Dermis microvascular lymphatic vessel endothelial cell (primary cell): ENCODE results near the gene ZMAT5. TPM values are rescaled to one million over a fixed set of nuclear protein-coding genes. Genes with fewer than 3 reads are reported as not detected.
"Not testable (repeated sequence)": the region's sequence is repeated elsewhere in the genome, so short reads cannot be mapped to it uniquely, and the experiment has no call there.

Experiments used
- DNase-seq, 2 donors: peaks; one replicate each; pipeline versions ENCODE4 v3.0.0 to v3.0.0-alpha.2; 2010; ENCODE audit warnings: low read depth in 2 of 2
- total RNA-seq: library from RNA; depleted of rRNA; stranded (reverse); fragments of >200 nt; gene quantifications from 2 replicates; pipeline ENCODE4 v1.2.1, GENCODE V29; 2014

Gene ZMAT5
- total RNA-seq, 1 donor from 2014 or later: 13.7 TPM

DNA sequence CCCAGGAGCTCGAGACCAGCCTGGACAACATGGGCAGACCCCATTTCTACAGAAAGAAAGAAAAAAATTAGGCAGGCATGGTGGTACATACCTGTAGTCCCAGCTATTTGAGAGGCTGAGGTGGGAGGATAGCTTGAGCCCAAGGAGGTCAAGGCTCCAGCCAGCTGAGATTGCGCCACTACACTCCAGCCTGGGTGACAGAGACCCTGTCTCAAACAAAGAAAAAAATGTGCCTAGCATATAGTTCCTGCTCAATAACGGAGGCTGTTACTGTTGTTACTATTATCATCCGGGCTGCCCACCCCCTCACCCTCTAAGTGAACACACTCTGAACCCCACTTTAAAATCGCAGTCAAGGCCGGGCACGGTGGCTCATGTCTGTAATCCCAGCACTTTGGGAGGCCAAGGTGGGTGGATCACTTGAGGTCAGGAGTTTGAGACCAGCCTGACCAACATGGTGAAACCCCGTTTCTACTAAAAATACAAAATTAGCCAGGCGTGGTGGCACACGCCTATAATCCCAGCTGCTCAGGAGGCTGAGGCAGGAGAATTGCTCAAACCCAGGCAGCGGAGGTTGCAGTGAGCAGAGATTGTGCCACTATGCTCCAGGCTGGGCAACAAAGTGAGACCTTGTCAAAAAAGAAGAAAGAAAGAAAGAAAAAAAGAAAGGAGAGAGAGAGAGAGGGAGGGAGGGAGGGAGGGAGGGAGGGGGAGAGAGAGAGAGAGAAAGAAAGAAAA lies 12.0 kb downstream of the ZMAT5 start:
- not testable (repeated sequence) for DNase-seq

DNA sequence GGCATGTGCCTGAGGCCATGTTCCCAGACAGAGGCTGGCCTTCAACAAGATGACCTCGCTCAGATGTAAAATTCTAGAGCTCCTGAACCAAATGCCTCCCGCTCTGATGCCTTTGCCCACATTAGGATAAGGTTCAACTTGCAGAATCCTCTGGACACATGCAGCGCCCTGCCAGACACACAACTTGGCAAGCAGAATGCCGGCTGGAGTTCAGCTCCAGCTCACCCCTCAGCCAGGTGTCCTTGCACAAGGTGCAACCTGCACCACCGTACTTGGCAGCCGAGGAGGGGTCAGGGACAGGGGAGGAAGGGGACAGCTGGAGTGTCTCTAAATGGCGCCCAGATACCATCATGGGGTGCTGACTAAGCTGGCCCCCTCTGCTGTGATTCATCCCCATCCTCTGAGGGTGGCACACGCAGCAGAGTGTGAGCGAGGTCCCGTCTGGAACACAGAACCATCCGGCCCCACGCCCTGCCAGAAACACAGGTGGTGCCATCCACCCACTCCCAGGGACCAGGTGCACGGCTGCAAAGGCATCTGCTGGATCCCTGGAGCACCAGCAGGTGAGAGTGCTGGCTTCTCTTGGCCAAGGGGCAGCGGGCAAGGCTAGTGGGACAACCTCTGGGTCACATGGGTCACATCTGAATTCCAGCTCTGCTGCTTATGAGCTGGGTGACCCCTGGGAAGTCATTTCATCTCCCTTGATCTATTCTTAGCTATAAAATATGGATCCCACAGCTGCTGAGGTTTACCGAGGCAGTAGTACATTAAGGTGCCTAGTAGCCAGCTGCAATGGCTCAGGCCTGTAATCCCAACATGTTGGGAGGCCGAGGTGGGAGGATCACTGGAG lies 12.8 kb downstream of the ZMAT5 start:
- no peak for DNase-seq

GRCh38 chr22:29751669-29752068 lies 15.1 kb downstream of the ZMAT5 start:
- no peak for DNase-seq

GRCh38 chr22:29750559-29751538 lies 16.0 kb downstream of the ZMAT5 start:
- no peak for DNase-seq

GRCh38 chr22:29750029-29750428 lies 16.8 kb downstream of the ZMAT5 start:
- DNase-seq: no peak

- no peak for DNase-seq
Measured at GRCh38 chr22:29748248-29748893, 18.4 kb downstream of the ZMAT5 start.

- DNase-seq: no peak
Measured at GRCh38 chr22:29747832-29748231, 19.0 kb downstream of the ZMAT5 start.

DNA sequence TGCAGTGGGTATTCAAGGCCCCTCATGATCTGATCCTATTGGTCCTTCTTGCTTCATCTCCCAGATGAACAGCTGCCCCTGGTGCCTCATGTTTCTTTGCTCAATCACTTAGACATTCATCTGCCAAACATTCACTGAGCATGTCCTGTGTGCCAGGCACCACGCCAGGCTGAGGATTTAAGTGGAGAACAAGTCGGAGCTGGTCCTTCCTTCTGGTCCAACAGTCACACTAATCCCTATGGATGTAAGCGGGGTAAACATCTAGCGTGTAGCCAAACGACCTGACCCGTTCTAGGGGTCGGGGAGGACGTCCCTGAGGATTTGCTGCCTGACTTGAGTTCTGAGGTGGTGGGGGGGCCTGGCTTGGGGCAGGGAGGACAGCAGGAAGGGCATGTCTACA lies 21.9 kb downstream of the ZMAT5 start:
- DNase-seq: no peak

- no peak for DNase-seq
Measured at GRCh38 chr22:29742326-29742725, 24.5 kb downstream of the ZMAT5 start.

DNA sequence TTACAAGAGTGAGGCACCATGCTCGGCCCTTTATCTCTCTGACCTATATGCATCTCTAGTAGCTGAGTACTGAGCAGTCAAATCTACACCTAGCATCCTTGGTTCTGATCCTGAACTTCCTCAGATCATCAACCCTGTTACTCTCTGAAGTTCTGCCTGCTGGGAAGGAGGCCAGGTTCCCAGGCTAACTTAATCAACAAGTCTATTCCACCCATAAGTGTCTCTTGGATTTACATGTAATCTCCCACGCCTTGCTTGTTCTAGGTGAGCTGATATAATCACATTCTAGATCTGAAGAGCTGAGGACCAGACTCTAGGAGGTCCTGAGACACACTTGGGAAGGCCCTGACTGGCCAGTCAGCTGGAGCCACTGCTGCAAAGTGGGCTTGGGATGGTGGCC lies 24.9 kb downstream of the ZMAT5 start:
- no peak for DNase-seq

- no peak for DNase-seq
Measured at GRCh38 chr22:29740216-29740615, 26.6 kb downstream of the ZMAT5 start.

GRCh38 chr22:29739346-29739875 lies 27.4 kb downstream of the ZMAT5 start:
- no peak for DNase-seq

DNA sequence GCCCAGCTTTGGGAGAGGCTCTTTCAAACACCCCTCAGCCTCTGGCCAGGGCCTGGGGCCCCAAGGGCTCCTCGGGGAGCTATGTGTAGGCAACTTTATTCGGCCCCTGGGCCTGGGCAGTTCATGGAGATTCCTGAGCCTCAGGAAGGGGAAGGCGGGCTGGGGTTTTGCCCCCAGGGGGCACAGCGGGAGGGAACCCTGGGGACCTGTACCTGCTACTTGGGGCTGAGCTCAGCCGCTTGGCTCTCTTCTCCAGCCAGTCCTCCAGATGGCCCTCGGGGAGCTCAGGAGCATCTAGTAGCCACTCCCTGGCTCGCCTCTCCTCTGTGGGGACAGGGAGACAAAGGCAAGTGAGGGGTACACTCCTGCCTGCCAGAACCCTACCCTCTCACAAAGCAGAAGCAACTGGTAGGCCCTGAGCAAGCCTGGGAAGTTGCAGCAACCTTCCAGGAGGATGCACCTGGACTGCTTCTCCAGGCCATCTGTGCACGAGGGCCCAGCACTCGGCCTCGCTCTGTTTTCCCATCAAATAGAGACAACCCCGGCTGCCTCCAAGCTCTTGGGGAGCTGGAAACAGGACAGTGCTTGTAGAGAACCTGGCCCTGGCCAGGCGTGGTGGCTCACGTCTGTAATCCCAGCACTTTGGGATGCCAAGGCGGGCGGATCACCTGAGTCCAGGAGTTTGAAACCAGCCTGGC lies 28.5 kb downstream of the ZMAT5 start:
- no peak for DNase-seq

DNA sequence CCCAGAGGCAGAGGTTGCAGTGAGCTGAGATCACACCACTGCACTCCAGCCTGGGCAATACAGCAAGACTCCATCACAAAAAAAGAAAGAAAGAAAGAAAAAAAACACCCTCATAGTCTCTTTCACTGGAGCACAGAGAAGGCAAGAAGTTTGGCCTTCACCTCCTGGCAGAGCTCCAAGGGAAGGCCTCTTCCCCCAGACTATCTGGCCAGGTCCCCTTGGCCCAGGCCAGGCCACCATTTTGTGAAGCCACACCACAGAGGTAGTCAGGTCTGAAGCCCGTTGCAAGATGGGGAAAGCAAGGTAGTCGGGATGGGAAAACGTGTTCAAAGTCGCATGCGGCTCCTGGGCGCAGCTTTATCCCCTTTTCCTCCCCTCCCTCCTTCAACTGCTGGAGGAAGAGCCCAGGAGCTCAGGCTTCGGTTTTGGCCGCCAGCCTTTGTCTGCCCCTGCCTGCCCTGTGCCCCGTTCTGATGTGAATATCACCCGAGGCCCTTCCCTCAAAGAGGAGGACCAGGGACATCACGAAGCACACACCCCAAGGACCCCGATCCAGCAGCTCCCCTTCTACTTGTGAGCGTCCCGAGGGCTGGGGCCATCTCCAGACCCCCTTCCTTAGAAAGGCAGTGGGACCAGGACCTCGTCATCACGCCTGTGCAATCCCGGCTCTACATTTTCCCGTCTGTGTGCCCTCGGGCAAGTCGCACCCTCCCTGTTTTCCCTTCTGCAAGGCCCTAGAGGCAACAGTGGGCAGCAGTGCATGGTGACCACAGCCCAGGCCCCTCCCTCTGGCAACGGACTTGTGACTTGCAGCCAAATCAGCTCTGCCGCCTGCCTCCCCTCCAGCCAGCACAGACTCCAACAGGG lies 29.3 kb downstream of the ZMAT5 start:
- DNase-seq: no peak

GRCh38 chr22:29735416-29735815 lies 31.4 kb downstream of the ZMAT5 start:
- DNase-seq: no peak

DNA sequence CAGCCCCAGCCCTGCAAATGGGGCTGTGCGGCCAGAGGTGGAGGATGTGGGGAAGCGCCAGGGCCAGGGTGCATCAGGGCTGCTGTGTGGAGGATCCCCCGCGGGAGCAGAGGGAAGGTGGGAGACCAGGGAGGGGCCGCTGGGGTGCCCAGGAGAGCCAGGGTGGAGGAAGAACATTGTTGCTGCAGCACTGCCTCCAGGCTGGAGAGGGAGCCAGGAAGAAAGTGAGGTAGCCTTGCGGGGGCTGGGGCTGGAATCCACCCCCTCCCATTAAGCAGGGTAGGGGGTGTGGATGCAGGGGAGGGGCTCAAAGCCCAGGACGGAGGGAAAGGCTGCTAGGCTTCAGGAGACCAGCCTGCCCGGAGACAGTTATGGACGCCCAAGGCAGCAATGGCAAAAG lies 32.0 kb downstream of the ZMAT5 start:
- no peak for DNase-seq

- no peak for DNase-seq
Measured at GRCh38 chr22:29734406-29734805, 32.4 kb downstream of the ZMAT5 start.

DNA sequence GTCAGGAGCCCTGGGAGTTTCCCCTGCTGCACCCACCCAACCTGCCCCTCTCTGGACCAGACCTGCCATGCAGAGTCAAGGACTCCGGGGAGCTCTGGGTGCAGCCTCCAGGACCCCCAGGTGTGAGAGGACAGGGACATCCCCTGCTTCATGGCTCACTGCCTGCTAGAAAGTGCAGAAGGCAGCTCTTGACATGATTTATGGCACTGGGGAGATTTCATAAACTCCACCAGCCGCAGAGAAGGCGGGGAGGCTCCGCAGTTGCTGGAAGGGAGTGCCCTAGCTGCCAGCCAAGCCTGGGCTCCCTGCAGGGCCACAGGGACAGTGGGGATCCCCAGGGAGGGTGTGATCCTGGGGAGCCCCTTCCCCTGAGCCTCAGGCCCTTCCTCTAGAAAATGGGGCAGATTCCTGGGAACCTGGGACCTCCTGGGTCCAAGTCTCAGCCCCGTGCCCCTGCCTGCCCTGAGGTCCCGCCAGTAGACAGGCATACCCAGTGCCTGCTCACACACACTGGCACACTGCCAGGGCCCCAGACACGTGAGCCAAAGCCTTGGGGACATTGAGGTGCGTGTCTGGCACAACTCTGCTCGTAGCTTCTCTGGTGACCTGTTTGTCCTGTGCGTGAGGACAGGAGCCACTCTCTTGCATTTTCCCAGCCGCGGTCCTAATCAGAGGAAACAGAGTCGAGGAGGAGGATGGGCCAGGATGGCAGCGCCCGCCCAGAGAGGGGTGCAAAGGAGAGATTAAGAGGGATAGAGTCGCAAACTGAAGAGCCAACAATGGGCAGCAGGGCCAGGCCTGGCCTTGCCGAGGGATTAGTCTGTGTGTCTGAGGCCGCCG lies 33.2 kb downstream of the ZMAT5 start:
- DNase-seq: no peak
